H1 (cell line): ENCODE data around the gene MAPRE2. TPM values are rescaled to one million over a fixed set of nuclear protein-coding genes. Genes with fewer than 3 reads are reported as not detected.

Experiments
- CTCF ChIA-PET: fragments of 300-600 bp; sonication (Branson Sonifier 250); formaldehyde crosslinking; loops from one replicate; lab custom pipeline; 2021; ENCODE audit not compliant: partially characterized antibody; lab: Charles Lee
- POLR2A ChIA-PET: fragments of 300-600 bp; sonication (Branson Sonifier 250); formaldehyde crosslinking; loops from one replicate; lab custom pipeline; 2021; ENCODE audit warnings: inconsistent platforms; ENCODE audit not compliant: partially characterized antibody; lab: Charles Lee
- DNase-seq, 2 experiments: peaks; one replicate each; pipeline versions ENCODE4 v3.0.0 to v3.0.0-alpha.2; 2010 to 2022; ENCODE audit warnings: low spot score in 2 of 2, low read depth in 1 of 2, mixed read lengths in 1 of 2
- FAIRE-seq: peaks from 2 replicates; lab custom pipeline; 2011; peaks lifted over from hg19 to GRCh38; lab: Jason Lieb, UNC
- H2AFZ ChIP-seq: 2 replicates; pipeline ENCODE4 v1.8.1; 2012; ENCODE audit warnings: low read length, inconsistent platforms
- H2AK5ac ChIP-seq: 2 replicates; pipeline ENCODE4 v1.6.1; 2013; ENCODE audit warnings: low read depth, low read length
- H2BK120ac ChIP-seq: replicated peaks from 2 replicates; pipeline ENCODE3; 2013; ENCODE audit warnings: low read depth, low read length, inconsistent platforms
- H2BK12ac ChIP-seq: 2 replicates; pipeline ENCODE4 v1.6.1; 2013; ENCODE audit warnings: low read depth, low read length
- H2BK15ac ChIP-seq: 2 replicates; pipeline ENCODE4 v1.6.1; 2013; ENCODE audit warnings: low read length
- H2BK20ac ChIP-seq: 2 replicates; pipeline ENCODE4 v1.6.1; 2013; ENCODE audit warnings: low read length
- H2BK5ac ChIP-seq: 2 replicates; pipeline ENCODE4 v1.6.1; 2013; ENCODE audit warnings: low read depth, low read length
- H3K14ac ChIP-seq: 2 replicates; pipeline ENCODE4 v1.6.1; 2013; ENCODE audit warnings: inconsistent platforms; ENCODE audit not compliant: insufficient read length
- H3K18ac ChIP-seq: 2 replicates; pipeline ENCODE4 v1.6.1; 2013; ENCODE audit warnings: low read length; ENCODE audit errors: extremely low read depth
- H3K23ac ChIP-seq: 2 replicates; pipeline ENCODE4 v1.6.1; 2013; ENCODE audit warnings: inconsistent platforms; ENCODE audit not compliant: insufficient read length
- H3K23me2 ChIP-seq: 2 replicates; pipeline ENCODE4 v1.6.1; 2013; ENCODE audit warnings: low read depth, low read length
- H3K27ac ChIP-seq: 2 replicates; pipeline ENCODE4 v1.6.1; 2011; ENCODE audit warnings: low read depth, low read length, inconsistent platforms
- H3K27me3 ChIP-seq, 4 experiments: replicated peaks in 1 of 4; 1 replicate in 1 of 4; 2 replicates in 3 of 4; pipeline versions ENCODE4 v1.6.1 to v1.8.1; 2011 to 2013; ENCODE audit warnings: low read length in 3 of 4, mild to moderate bottlenecking in 3 of 4, inconsistent platforms in 2 of 4, mixed read lengths in 2 of 4, moderate library complexity in 1 of 4; ENCODE audit not compliant: control insufficient read depth in 3 of 4, insufficient read depth in 3 of 4; ENCODE audit errors: extremely low read depth in 1 of 4
- H3K36me3 ChIP-seq, 4 experiments: 2 replicates each; pipeline versions ENCODE4 v1.6.1 to v1.8.1; 2011 to 2013; ENCODE audit warnings: mild to moderate bottlenecking in 4 of 4, low read length in 3 of 4, moderate library complexity in 2 of 4, control low read depth in 1 of 4, inconsistent platforms in 1 of 4; ENCODE audit not compliant: insufficient read depth in 4 of 4, control insufficient read depth in 2 of 4
- H3K4ac ChIP-seq: replicated peaks from 2 replicates; pipeline ENCODE3; 2013; ENCODE audit warnings: low read length, low read depth, mixed read lengths, inconsistent platforms; ENCODE audit not compliant: insufficient read length
- H3K4me1 ChIP-seq, 4 experiments: replicated peaks in 1 of 4; 1 replicate in 1 of 4; 2 replicates in 3 of 4; pipeline versions ENCODE4 v1.6.1 to v1.8.1; 2011 to 2013; ENCODE audit warnings: low read length in 3 of 4, inconsistent platforms in 2 of 4, mixed read lengths in 1 of 4; ENCODE audit not compliant: insufficient read depth in 4 of 4, control insufficient read depth in 3 of 4
- H3K4me2 ChIP-seq, 2 experiments: 2 replicates each; pipeline versions ENCODE4 v1.6.1 to v1.8.1; 2011 to 2013; ENCODE audit warnings: low read depth in 2 of 2, low read length in 2 of 2, control low read depth in 1 of 2, inconsistent platforms in 1 of 2, mild to moderate bottlenecking in 1 of 2; ENCODE audit not compliant: insufficient read depth in 1 of 2
- H3K4me3 ChIP-seq, 4 experiments: fragments of 200-600, 300-600 bp in 1 of 4; sonication (generic), shearing (Covaris generic), sonication (Bioruptor Twin) in 1 of 4; 2 replicates each; pipeline versions ENCODE4 v1.5.1 to v1.8.1; 2011 to 2016; ENCODE audit warnings: low read length in 4 of 4, low read depth in 3 of 4, control low read depth in 2 of 4, inconsistent platforms in 2 of 4, mild to moderate bottlenecking in 2 of 4, mixed read lengths in 1 of 4, moderate library complexity in 1 of 4; ENCODE audit not compliant: insufficient read depth in 2 of 4; ENCODE audit errors: extremely low read depth in 1 of 4
- H3K56ac ChIP-seq: replicated peaks from 2 replicates; pipeline ENCODE3; 2013; ENCODE audit warnings: low read depth, mild to moderate bottlenecking, mixed read lengths, low read length, inconsistent platforms; ENCODE audit not compliant: insufficient read length
- H3K79me1 ChIP-seq: 2 replicates; pipeline ENCODE4 v1.6.1; 2013; ENCODE audit warnings: low read depth, low read length, control low read depth
- H3K79me2 ChIP-seq, 2 experiments: 2 replicates each; pipeline versions ENCODE4 v1.6.1 to v1.8.1; 2012 to 2013; ENCODE audit warnings: low read length in 2 of 2, mild to moderate bottlenecking in 2 of 2, inconsistent platforms in 1 of 2; ENCODE audit not compliant: insufficient read depth in 2 of 2, control insufficient read depth in 1 of 2
- H3K9ac ChIP-seq, 4 experiments: replicated peaks in 1 of 4; 1 replicate in 1 of 4; 2 replicates in 3 of 4; pipeline versions ENCODE4 v1.6.1 to v1.8.1; 2011 to 2013; ENCODE audit warnings: low read depth in 3 of 4, low read length in 3 of 4, control low read depth in 2 of 4, mild to moderate bottlenecking in 2 of 4, moderate library complexity in 2 of 4, inconsistent platforms in 1 of 4; ENCODE audit errors: extremely low read depth in 1 of 4
- H3K9me3 ChIP-seq, 2 experiments: 2 replicates each; pipeline versions ENCODE4 v1.6.1 to v1.8.1; 2012 to 2013; ENCODE audit warnings: mild to moderate bottlenecking in 2 of 2, moderate library complexity in 2 of 2, control low read depth in 1 of 2, inconsistent platforms in 1 of 2, low read depth in 1 of 2, low read length in 1 of 2, mixed read lengths in 1 of 2; ENCODE audit not compliant: insufficient read depth in 2 of 2
- H4K20me1 ChIP-seq, 2 experiments: replicated peaks in 1 of 2; 2 replicates each; pipeline versions ENCODE3 to v1.8.1; 2011 to 2013; ENCODE audit warnings: inconsistent platforms in 2 of 2, low read length in 2 of 2, mild to moderate bottlenecking in 1 of 2; ENCODE audit not compliant: insufficient read depth in 2 of 2, control insufficient read depth in 1 of 2
- H4K5ac ChIP-seq: 2 replicates; pipeline ENCODE4 v1.6.1; 2013; ENCODE audit warnings: low read length, low read depth, mixed read lengths, inconsistent platforms; ENCODE audit not compliant: insufficient read length
- H4K8ac ChIP-seq: 2 replicates; pipeline ENCODE4 v1.8.0; 2013; ENCODE audit warnings: mild to moderate bottlenecking, moderate library complexity, low read length, inconsistent platforms; ENCODE audit not compliant: insufficient read depth; ENCODE audit errors: extremely low read depth
- H4K91ac ChIP-seq: replicated peaks from 2 replicates; pipeline ENCODE3; 2013; ENCODE audit warnings: low read length, mixed read lengths, inconsistent platforms; ENCODE audit not compliant: insufficient read length
- ATF3 ChIP-seq: IDR thresholded peaks from 2 replicates; pipeline ENCODE4 v1.6.1; 2011; ENCODE audit warnings: low read depth, mild to moderate bottlenecking, low read length; ENCODE audit not compliant: insufficient read depth
- BACH1 ChIP-seq: IDR thresholded peaks from 2 replicates; pipeline ENCODE4 v1.6.1; 2012; ENCODE audit warnings: low read length, improper control_type of control experiment
- BCL11A ChIP-seq, 2 experiments: IDR thresholded peaks; one replicate each; pipeline ENCODE4 v1.6.1; 2011; ENCODE audit warnings: low read depth in 2 of 2, low read length in 2 of 2, mild to moderate bottlenecking in 2 of 2
- HDAC2 ChIP-seq, 2 experiments: fragments of 300-600 bp in 1 of 2; sonication (generic) in 1 of 2; IDR thresholded peaks; 2 replicates each; pipeline ENCODE4 v1.6.1; 2011 to 2012; ENCODE audit warnings: low read depth in 2 of 2, low read length in 2 of 2, mild to moderate bottlenecking in 2 of 2, moderate library complexity in 2 of 2, borderline replicate concordance in 1 of 2, inconsistent platforms in 1 of 2
- POLR2A ChIP-seq, 2 experiments: IDR thresholded peaks; 1 replicate in 1 of 2; 2 replicates in 1 of 2; pipeline ENCODE4 v1.6.1; 2011; ENCODE audit warnings: low read depth in 2 of 2, low read length in 2 of 2, mild to moderate bottlenecking in 2 of 2; ENCODE audit errors: control extremely low read depth in 1 of 2
- RXRA ChIP-seq: IDR thresholded peaks from 2 replicates; pipeline ENCODE4 v1.6.1; 2011; ENCODE audit warnings: low read depth, mild to moderate bottlenecking, low read length, moderate library complexity; ENCODE audit not compliant: insufficient read depth
- SUZ12 ChIP-seq: fragments of 200-600 bp; sonication (generic); IDR thresholded peaks from 2 replicates; pipeline ENCODE4 v1.6.1; 2012; ENCODE audit warnings: mild to moderate bottlenecking, inconsistent platforms, low read length, moderate library complexity, mixed read lengths
- TBP ChIP-seq: IDR thresholded peaks from 2 replicates; pipeline ENCODE4 v1.6.1; 2011; ENCODE audit warnings: low read depth, low read length, improper control_type of control experiment
- TEAD4 ChIP-seq: IDR thresholded peaks from 2 replicates; pipeline ENCODE4 v1.6.1; 2012; ENCODE audit warnings: low read depth, low read length, inconsistent platforms, mixed read lengths
- USF2 ChIP-seq: IDR thresholded peaks from 2 replicates; pipeline ENCODE4 v1.6.1; 2011; ENCODE audit warnings: low read length, improper control_type of control experiment
- WGBS, 2 experiments: shearing (Covaris generic) in 1 of 2; methylation state at CpG; one replicate each; pipeline versions ENCODE4 v1.1.6 to v1.1.7; 2013 to 2015; ENCODE audit warnings: low lambda C conversion rate in 2 of 2, mixed read lengths in 2 of 2, inconsistent platforms in 1 of 2, low coverage in 1 of 2, missing lambda C conversion rate in 1 of 2; ENCODE audit not compliant: insufficient replicate concordance in 2 of 2, insufficient coverage in 1 of 2, insufficient read length in 1 of 2; ENCODE audit errors: extremely low coverage in 1 of 2, missing lambda C conversion rate in 1 of 2; 5-methylcytosine and 5-hydroxymethylcytosine counted together
- polyA plus RNA-seq, 7 experiments: library from polyadenylated mRNA; depleted of rRNA in 3 of 7; stranded (reverse) in 5 of 7; unstranded in 2 of 7; fragments of >200 nt in 5 of 7; fragments of 200-250 nt in 2 of 7; gene quantifications; 1 replicate in 5 of 7; 2 replicates in 1 of 7; 4 replicates in 1 of 7; pipeline versions ENCODE4 v1.2.1 to v1.2.3, GENCODE V29; 2011 to 2013; ENCODE audit warnings: missing spikeins in 2 of 7, mixed read lengths in 2 of 7
- total RNA-seq: library from RNA; stranded (reverse); fragmentation: NEBNext Ultra II Directional; extraction: Animal tissue kit (Norgen Biotek cat#: 25700); gene quantifications from 2 replicates; pipeline ENCODE4 v1.2.1, GENCODE V29; 2021
- TF ChIP-seq, protein P1 (sequence below): IDR thresholded peaks from 2 replicates; pipeline ENCODE4 v1.6.1; 2012; ENCODE audit warnings: inconsistent platforms

The MAPRE2 gene
- total and polyA plus RNA-seq, 2 of the 8 experiments (the other 6 are each of a cell fraction or from before 2014, with no cell fraction given), result 32.6 to 33.1 TPM

- Histone ChIP-seq H3K27ac (no peak overlapping the region), H4K8ac (no peak overlapping the region), H4K91ac (no peak overlapping the region), H4K5ac (no peak overlapping the region), H3K14ac (no peak overlapping the region), H2AK5ac (no peak overlapping the region), H3K79me2 (peaks cover 0 to 6% of the 10 kb centered on the region in 2 experiments; a peak in 2 of 4 replicates), H3K9ac (no peak overlapping the region), H2BK120ac (no peak overlapping the region), H3K9me3 (no peaks in the 10 kb centered on the region), H3K36me3 (no peaks in the 10 kb centered on the region), H3K4me3 (no peak overlapping the region), H2BK15ac (no peak overlapping the region), H3K23ac (no peak overlapping the region), H2BK5ac (no peak overlapping the region), H2BK12ac (peak overlapping the region; percentile 23; the same call in 1 of the 2 replicates), H3K4ac (no peak overlapping the region), H4K20me1 (peaks cover 0 to 2% of the 10 kb centered on the region in 2 experiments), H3K4me1 (peaks cover 0 to 4% (median 3%) of the 10 kb centered on the region in 4 experiments; a peak in 3 of 7 replicates), H3K79me1 (no peaks in the 10 kb centered on the region), H3K18ac (no peak overlapping the region), H2BK20ac (no peak overlapping the region), H3K4me2 (no peak overlapping the region), H2AFZ (no peak overlapping the region), H3K23me2 (peaks cover 11% of the 10 kb centered on the region; the same call in 1 of the 2 replicates), H3K56ac (no peak overlapping the region), H3K27me3 (no peaks in the 10 kb centered on the region)
- WGBS, 2 experiments, result 78% methylated on average over 1 of the region's 1 CpG; no CpG with 5 or more reads in 1 of the 2 experiments
- POLR2A ChIA-PET, result no interaction called here
- DNase-seq (no peak), FAIRE-seq (no peak)
- CTCF ChIA-PET, result interaction anchor here (0.8 to 1.9 kb wide), 3 partner anchors 12 to 89 kb away, joined by 3 to 6 read pairs (median 5); no protein-coding TSS in a partner anchor
- TF ChIP-seq HDAC2 (IDR thresholded peaks at IDR 0.05; ENCODE audit: borderline replicate concordance in 1 of 2, low read depth in 2 of 2, low read length in 2 of 2) (no peak), POLR2A (IDR thresholded peaks at IDR 0.05; ENCODE audit: control extremely low read depth in 1 of 2, low read depth in 2 of 2, low read length in 2 of 2) (no peak), TEAD4 (no peak), TBP (no peak), BACH1 (no peak), SUZ12 (no peak), USF2 (no peak), RXRA (no peak), ATF3 (no peak), BCL11A (IDR thresholded peaks at IDR 0.05; ENCODE audit: low read depth in 2 of 2, low read length in 2 of 2) (no peak)
- TF ChIP-seq, protein P1, sequence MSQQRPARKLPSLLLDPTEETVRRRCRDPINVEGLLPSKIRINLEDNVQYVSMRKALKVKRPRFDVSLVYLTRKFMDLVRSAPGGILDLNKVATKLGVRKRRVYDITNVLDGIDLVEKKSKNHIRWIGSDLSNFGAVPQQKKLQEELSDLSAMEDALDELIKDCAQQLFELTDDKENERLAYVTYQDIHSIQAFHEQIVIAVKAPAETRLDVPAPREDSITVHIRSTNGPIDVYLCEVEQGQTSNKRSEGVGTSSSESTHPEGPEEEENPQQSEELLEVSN, result no peak
Measured at GRCh38 chr18:35038029-35038428, 3.2 kb upstream of the MAPRE2 start.
